Right atrium auricular region (tissue), 2 donors: ENCODE results near the gene RANBP1. TPM values are rescaled to one million over a fixed set of nuclear protein-coding genes. Genes with fewer than 3 reads are reported as not detected.

Source experiments
- DNase-seq: peaks from one replicate; pipeline ENCODE4 v3.0.0-alpha.2; 2019; ENCODE audit warnings: low spot score
- H3K27ac ChIP-seq, 2 donors: fragments of 200-600 bp; sonication (generic); 1 replicate in 1 of 2; 2 replicates in 1 of 2; pipeline ENCODE4 v1.5.1; 2016 to 2019
- H3K27me3 ChIP-seq, 2 donors: fragments of 200-600 bp; sonication (generic); one replicate each; pipeline versions ENCODE4 v1.5.1 to v1.6.0; 2017 to 2019
- H3K36me3 ChIP-seq: fragments of 200-600 bp; sonication (generic); one replicate; pipeline ENCODE4 v1.5.1; 2016
- H3K4me1 ChIP-seq, 2 donors: fragments of 200-600 bp; sonication (generic); one replicate each; pipeline versions ENCODE4 v1.5.1 to v1.6.0; 2017 to 2019
- H3K4me3 ChIP-seq, 2 donors: fragments of 200-600 bp; sonication (generic); 1 replicate in 1 of 2; 2 replicates in 1 of 2; pipeline ENCODE4 v1.5.1; 2017 to 2019; ENCODE audit warnings: mild to moderate bottlenecking in 1 of 2, moderate library complexity in 1 of 2
- H3K9me3 ChIP-seq, 2 donors: fragments of 200-600 bp; sonication (generic); one replicate each; pipeline ENCODE4 v1.5.1; 2019
- total RNA-seq, 2 donors: library from RNA; depleted of rRNA; stranded (reverse); fragments of >200 nt; gene quantifications; one replicate each; pipeline ENCODE4 v1.1.0, GENCODE V29; 2016
- TF ChIP-seq, protein P1 (sequence below), 2 donors: fragments of 200-600 bp; sonication (generic); IDR thresholded peaks; one replicate each; pipeline ENCODE4 v1.5.1; 2019; ENCODE audit warnings: antibody characterized with exemption in 2 of 2

RANBP1 gene
- total RNA-seq, 2 donors from 2014 or later, result 63.6 to 96.5 TPM

DNA sequence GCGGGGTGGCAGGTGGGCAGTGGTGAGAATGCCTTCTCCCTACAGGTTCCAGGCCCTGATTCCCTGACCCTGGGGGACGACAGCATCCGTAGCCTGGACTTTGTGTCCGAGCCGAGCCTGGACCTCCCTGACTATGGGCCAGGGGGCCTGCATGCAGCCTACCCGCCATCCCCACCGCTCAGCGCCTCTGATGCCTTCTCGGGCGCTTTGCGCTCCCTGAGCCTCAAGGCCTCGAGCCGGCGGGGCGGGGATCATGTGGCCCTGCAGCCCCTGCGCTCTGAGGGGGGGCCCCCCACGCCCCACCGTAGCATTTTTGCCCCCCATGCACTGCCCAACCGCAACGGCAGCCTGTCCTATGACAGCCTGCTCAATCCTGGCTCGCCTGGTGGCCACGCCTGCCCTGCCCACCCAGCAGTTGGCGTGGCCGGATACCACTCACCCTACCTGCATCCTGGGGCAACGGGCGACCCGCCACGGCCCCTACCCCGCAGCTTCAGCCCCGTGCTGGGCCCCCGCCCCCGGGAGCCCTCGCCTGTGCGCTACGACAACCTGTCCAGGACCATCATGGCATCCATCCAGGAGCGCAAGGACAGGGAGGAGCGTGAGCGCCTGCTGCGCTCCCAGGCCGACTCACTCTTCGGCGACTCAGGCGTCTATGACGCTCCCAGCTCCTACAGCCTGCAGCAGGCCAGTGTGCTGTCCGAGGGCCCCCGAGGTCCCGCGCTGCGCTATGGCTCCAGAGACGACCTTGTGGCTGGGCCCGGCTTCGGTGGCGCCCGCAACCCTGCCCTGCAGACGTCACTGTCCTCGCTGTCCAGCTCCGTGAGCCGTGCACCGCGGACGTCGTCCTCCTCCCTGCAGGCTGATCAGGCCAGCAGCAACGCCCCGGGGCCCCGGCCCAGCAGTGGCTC, 27.1 kb downstream of the RANBP1 start:
- no peak for DNase-seq
- H3K9me3 ChIP-seq, result no peaks in the 10 kb centered on the region
- H3K27ac ChIP-seq, result no peak overlapping the region
- peaks cover 0 to 12% of the 10 kb centered on the region in 2 donors for H3K4me1 ChIP-seq
- no peak overlapping the region for H3K4me3 ChIP-seq
- no peaks in the 10 kb centered on the region for H3K27me3 ChIP-seq
- TF ChIP-seq, protein P1, sequence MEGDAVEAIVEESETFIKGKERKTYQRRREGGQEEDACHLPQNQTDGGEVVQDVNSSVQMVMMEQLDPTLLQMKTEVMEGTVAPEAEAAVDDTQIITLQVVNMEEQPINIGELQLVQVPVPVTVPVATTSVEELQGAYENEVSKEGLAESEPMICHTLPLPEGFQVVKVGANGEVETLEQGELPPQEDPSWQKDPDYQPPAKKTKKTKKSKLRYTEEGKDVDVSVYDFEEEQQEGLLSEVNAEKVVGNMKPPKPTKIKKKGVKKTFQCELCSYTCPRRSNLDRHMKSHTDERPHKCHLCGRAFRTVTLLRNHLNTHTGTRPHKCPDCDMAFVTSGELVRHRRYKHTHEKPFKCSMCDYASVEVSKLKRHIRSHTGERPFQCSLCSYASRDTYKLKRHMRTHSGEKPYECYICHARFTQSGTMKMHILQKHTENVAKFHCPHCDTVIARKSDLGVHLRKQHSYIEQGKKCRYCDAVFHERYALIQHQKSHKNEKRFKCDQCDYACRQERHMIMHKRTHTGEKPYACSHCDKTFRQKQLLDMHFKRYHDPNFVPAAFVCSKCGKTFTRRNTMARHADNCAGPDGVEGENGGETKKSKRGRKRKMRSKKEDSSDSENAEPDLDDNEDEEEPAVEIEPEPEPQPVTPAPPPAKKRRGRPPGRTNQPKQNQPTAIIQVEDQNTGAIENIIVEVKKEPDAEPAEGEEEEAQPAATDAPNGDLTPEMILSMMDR (IDR thresholded peaks at IDR 0.05), result no peak
- H3K36me3 ChIP-seq, result peaks cover 23% of the 10 kb centered on the region

DNA sequence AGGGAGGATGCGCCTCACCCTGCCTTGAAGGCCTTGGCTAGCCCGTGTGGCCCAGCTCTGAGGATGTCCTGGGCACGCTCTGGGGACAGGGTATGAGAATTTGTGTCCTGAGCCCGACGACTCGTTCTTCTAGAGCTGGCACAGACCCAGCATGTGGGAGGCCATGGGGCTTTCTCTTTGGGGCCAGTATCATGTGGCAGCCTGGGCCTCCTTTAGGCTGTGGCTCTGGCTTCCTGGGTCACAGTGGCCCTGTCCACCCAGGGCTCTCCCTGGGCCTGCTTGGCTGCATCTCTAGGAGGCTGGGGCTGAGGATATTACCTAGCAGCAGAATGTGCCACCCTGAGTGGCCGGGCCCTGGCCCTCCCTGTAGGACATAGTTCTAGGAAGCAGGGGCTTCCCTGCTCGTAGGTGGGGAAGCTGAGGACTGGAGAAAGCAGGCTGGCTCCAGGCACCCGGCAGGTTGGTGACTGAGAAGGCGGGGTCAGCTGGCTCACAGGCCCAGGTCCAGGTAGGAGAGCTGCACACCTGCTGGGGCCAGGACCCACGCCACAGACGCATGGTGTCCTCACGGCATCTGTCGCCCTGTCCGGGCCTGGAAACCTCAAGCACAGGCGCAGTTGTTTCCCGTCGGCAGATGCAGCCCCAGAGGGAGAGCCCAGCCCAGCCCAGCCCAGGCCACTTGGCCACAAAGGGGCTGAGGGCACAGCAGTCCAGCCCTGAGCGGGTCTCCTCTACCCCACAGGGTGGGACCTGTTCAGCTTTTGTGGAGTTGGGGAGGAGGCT, 28.2 kb downstream of the RANBP1 start:
- no peak for DNase-seq
- H3K36me3 ChIP-seq, result peaks cover 23% of the 10 kb centered on the region
- H3K9me3 ChIP-seq, result no peaks in the 10 kb centered on the region
- H3K27me3 ChIP-seq, result no peaks in the 10 kb centered on the region
- no peak overlapping the region for H3K4me3 ChIP-seq
- H3K4me1 ChIP-seq, result peaks cover 0 to under 1% of the 10 kb centered on the region in 2 donors
- TF ChIP-seq, protein P1 (IDR thresholded peaks at IDR 0.05), result no peak
- no peak overlapping the region for H3K27ac ChIP-seq

DNA sequence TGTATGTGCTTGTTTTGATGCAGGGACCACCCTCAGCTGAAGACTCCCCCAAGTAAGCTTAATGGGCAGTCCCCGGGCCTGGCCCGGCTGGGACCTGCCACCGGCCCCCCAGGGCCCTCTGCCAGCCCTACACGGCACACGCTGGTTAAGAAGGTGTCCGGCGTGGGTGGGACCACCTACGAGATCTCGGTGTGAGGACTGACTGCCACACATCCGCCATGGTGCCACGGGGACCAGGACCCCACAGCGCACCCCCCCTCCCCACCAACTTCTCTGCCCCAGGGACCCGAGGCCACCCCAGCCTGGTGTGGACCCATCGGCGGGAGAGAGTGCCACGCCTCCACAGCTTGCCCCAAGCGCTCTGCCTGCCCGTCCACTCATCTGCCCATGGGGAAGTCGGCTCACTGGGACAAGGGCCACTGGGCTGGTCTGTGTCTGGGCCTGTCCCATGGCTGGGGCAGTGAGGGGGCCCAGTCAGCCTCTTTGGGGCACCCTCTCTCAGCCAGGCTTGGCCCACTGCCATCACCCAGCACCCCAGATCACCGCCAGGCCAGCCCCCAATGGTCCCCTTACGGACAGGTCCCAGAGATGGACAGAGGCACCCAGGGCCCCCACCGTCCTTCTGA, 29.4 kb downstream of the RANBP1 start:
- no peak for DNase-seq
- Histone ChIP-seq H3K9me3 (no peaks in the 10 kb centered on the region), H3K4me1 (no peaks in the 10 kb centered on the region), H3K4me3 (no peak overlapping the region), H3K36me3 (peaks cover 14% of the 10 kb centered on the region), H3K27ac (no peak overlapping the region), H3K27me3 (no peaks in the 10 kb centered on the region)
- TF ChIP-seq, protein P1 (IDR thresholded peaks at IDR 0.05), result no peak

DNA sequence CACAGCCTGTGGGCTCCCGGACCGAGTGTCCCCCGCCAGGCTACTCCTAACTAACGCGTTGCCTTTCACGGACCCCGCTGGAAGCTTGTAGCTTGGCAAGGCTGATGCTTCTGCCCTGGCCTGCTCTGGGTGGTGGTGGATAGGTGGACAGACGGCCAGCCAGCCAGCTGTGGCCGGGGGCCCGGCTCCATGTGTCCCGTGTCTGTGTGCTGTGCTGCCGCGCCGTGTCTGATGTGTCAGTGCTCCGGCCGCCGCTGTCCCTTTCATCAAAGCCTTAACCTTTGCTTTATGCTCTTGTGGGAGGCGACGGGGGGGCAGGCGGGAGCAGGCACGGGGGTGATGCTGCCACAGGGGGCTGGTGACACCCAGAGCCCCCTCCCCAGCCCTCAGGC, 29.9 kb downstream of the RANBP1 start:
- Histone ChIP-seq H3K27ac (no peak overlapping the region), H3K36me3 (peaks cover 14% of the 10 kb centered on the region), H3K4me1 (no peaks in the 10 kb centered on the region), H3K9me3 (no peaks in the 10 kb centered on the region), H3K4me3 (no peak overlapping the region), H3K27me3 (no peaks in the 10 kb centered on the region)
- TF ChIP-seq, protein P1 (IDR thresholded peaks at IDR 0.05), result no peak
- no peak for DNase-seq

DNA sequence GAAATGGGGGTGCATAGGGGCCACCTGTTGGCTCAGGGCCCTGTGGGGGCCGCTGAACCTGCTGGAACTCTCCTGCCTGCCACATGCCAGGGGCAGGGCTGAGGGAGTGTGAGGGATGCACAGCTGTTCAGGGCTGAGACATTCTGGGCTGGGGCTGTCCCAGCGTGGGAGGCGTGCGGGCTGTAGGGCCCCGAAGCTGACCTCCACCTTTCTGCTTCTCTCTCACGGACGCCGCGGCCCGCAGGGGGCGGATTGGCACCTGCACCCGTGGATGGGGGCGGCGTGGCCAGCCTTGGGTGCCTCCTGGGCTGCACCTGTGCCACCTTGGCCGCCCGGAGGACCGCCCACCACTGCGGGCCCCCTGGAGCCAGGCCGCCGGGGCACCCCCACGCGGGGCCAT, 30.9 kb downstream of the RANBP1 start:
- H3K36me3 ChIP-seq, result peaks cover 14% of the 10 kb centered on the region
- TF ChIP-seq, protein P1 (IDR thresholded peaks at IDR 0.05), result no peak
- no peaks in the 10 kb centered on the region for H3K27me3 ChIP-seq
- no peaks in the 10 kb centered on the region for H3K4me1 ChIP-seq
- no peak overlapping the region for H3K27ac ChIP-seq
- no peak for DNase-seq
- no peaks in the 10 kb centered on the region for H3K9me3 ChIP-seq
- no peak overlapping the region for H3K4me3 ChIP-seq
